GM03348 (cell line): ENCODE data around the gene NVL.
A peak's percentile ranks its signal among the peaks of the same experiment; 100 is the strongest.
"Not testable (repeated sequence)": the region's sequence is repeated elsewhere in the genome, so short reads cannot be mapped to it uniquely, and the experiment has no call there.

ENCODE experiments used
- DNase-seq: peaks from one replicate; pipeline ENCODE4 v3.0.0; 2012; ENCODE audit warnings: low spot score

The NVL gene

GRCh38 chr1:224234017-224234416, 96.0 kb downstream of the NVL start:
- DNase-seq, result no peak

- DNase-seq, result no peak
These were observed 103.0 kb downstream of the NVL start for GRCh38 chr1:224226849-224227502.

GRCh38 chr1:224223819-224224714, 105.9 kb downstream of the NVL start:
- DNase-seq, result peak; percentile 70

GRCh38 chr1:224219612-224220059, 110.3 kb downstream of the NVL start:
- no peak for DNase-seq

GRCh38 chr1:224219011-224219611, 110.9 kb downstream of the NVL start:
- DNase-seq, result no peak

GRCh38 chr1:224217655-224218623, 112.0 kb downstream of the NVL start:
- no peak for DNase-seq

GRCh38 chr1:224216382-224216781, 113.6 kb downstream of the NVL start:
- DNase-seq, result no peak

- no peak for DNase-seq
These were observed 116.4 kb downstream of the NVL start for GRCh38 chr1:224213438-224214119.

- DNase-seq, result no peak
These were observed 117.3 kb downstream of the NVL start for GRCh38 chr1:224212618-224213061.

- DNase-seq, result peak; percentile 49
These were observed 118.6 kb downstream of the NVL start for GRCh38 chr1:224211206-224211962.

GRCh38 chr1:224205931-224206538, 123.9 kb downstream of the NVL start:
- not testable (repeated sequence) for DNase-seq

GRCh38 chr1:224205438-224205840, 124.5 kb downstream of the NVL start:
- DNase-seq, result peak; percentile 69

- peak; percentile 62 for DNase-seq
These were observed 126.5 kb downstream of the NVL start for GRCh38 chr1:224203243-224204016.

- DNase-seq, result no peak
These were observed 128.1 kb downstream of the NVL start for GRCh38 chr1:224201853-224202252.

- DNase-seq, result peak; percentile 42
These were observed 128.6 kb downstream of the NVL start for GRCh38 chr1:224201383-224201782.

- DNase-seq, result no peak
These were observed 130.3 kb downstream of the NVL start for GRCh38 chr1:224199679-224200078.

GRCh38 chr1:224198572-224198971, 131.4 kb downstream of the NVL start:
- DNase-seq, result no peak

GRCh38 chr1:224196813-224197600, 133.0 kb downstream of the NVL start:
- DNase-seq, result no peak
